Neural cell (in vitro differentiated cells): ENCODE measurements around the gene GPR15LG. TPM values are rescaled to one million over a fixed set of nuclear protein-coding genes. Genes with fewer than 3 reads are reported as not detected.

Source experiments
- H2AFZ ChIP-seq: fragments of 200-600, 300-800 bp; sonication (generic), shearing (Covaris generic); 2 replicates; pipeline ENCODE4 v1.6.0; 2014; ENCODE audit warnings: low read depth, mild to moderate bottlenecking, antibody characterized with exemption, low read length, moderate library complexity
- H3F3A ChIP-seq: fragments of 200-600 bp; shearing (Covaris generic); 2 replicates; pipeline ENCODE4 v1.6.1; 2016; ENCODE audit warnings: mild to moderate bottlenecking, moderate library complexity, mixed read lengths, antibody characterized with exemption, low read length; ENCODE audit not compliant: insufficient read depth, poor library complexity, severe bottlenecking
- H3K27ac ChIP-seq: fragments of 200-600, 300-800 bp; sonication (generic), shearing (Covaris generic); 2 replicates; pipeline ENCODE4 v1.5.1; 2014; ENCODE audit warnings: mild to moderate bottlenecking, low read length, moderate library complexity
- H3K27me3 ChIP-seq: fragments of 300-800, 200-600 bp; sonication (generic), shearing (Covaris generic); 2 replicates; pipeline ENCODE4 v1.6.0; 2014; ENCODE audit warnings: mild to moderate bottlenecking, low read depth, low read length, moderate library complexity; ENCODE audit not compliant: insufficient read depth
- H3K36me3 ChIP-seq: fragments of 300-800, 200-600 bp; sonication (generic), shearing (Covaris generic); 2 replicates; pipeline ENCODE4 v1.5.1; 2014; ENCODE audit warnings: mild to moderate bottlenecking, antibody characterized with exemption, low read length, moderate library complexity; ENCODE audit not compliant: insufficient read depth
- H3K4me2 ChIP-seq: fragments of 300-800, 200-600 bp; sonication (generic), shearing (Covaris generic); 2 replicates; pipeline ENCODE4 v1.6.0; 2014; ENCODE audit warnings: mild to moderate bottlenecking, low read length
- H3K4me3 ChIP-seq: fragments of 300-800, 200-600 bp; sonication (generic), shearing (Covaris generic); 2 replicates; pipeline ENCODE4 v1.5.1; 2014; ENCODE audit warnings: mild to moderate bottlenecking, low read length, moderate library complexity
- H3K79me2 ChIP-seq: fragments of 200-600 bp; shearing (Covaris generic); replicated peaks from 2 replicates; pipeline ENCODE4 v1.6.0; 2014; ENCODE audit warnings: mild to moderate bottlenecking, low read length, moderate library complexity; ENCODE audit not compliant: insufficient read depth
- H3K9ac ChIP-seq: fragments of 300-800, 200-600 bp; sonication (generic), shearing (Covaris generic); 2 replicates; pipeline ENCODE4 v1.6.1; 2016; ENCODE audit warnings: mild to moderate bottlenecking, low read length, mixed read lengths
- H3K9me2 ChIP-seq: fragments of 200-600 bp; shearing (Covaris generic); 2 replicates; pipeline ENCODE4 v1.6.1; 2016; ENCODE audit warnings: mild to moderate bottlenecking, low read length, mixed read lengths; ENCODE audit not compliant: insufficient read depth
- H3K9me3 ChIP-seq: fragments of 200-600, 300-800 bp; sonication (generic), shearing (Covaris generic); 2 replicates; pipeline ENCODE4 v1.6.1; 2016; ENCODE audit warnings: mild to moderate bottlenecking, mixed run types, low read length, moderate library complexity, mixed read lengths
- H4K20me1 ChIP-seq: fragments of 200-600 bp; shearing (Covaris generic); 2 replicates; pipeline ENCODE4 v1.6.1; 2016; ENCODE audit warnings: mild to moderate bottlenecking, mixed run types; ENCODE audit not compliant: insufficient read depth
- EP300 ChIP-seq: fragments of 450-650 bp; conservative IDR thresholded peaks from 2 replicates; pipeline ENCODE4 v1.6.1; 2014; ENCODE audit warnings: antibody characterized with exemption, mild to moderate bottlenecking, moderate library complexity; ENCODE audit not compliant: poor library complexity, severe bottlenecking
- EZH2 ChIP-seq: fragments of 200-600, 300-800 bp; shearing (Covaris generic), sonication (generic); IDR thresholded peaks from 2 replicates; pipeline ENCODE4 v1.6.1; 2014; ENCODE audit warnings: antibody characterized with exemption, low read length, borderline replicate concordance, mild to moderate bottlenecking; ENCODE audit not compliant: insufficient read depth, poor library complexity, severe bottlenecking
- MXI1 ChIP-seq: fragments of 450-650 bp; conservative IDR thresholded peaks from 2 replicates; pipeline ENCODE4 v1.6.1; 2014; ENCODE audit warnings: antibody characterized with exemption, mild to moderate bottlenecking; ENCODE audit not compliant: poor library complexity, severe bottlenecking
- POLR2AphosphoS5 ChIP-seq: IDR thresholded peaks from 2 replicates; pipeline ENCODE4 v1.6.1; 2012
- RAD21 ChIP-seq: fragments of 450-650 bp; conservative IDR thresholded peaks from 2 replicates; pipeline ENCODE4 v1.6.1; 2014; ENCODE audit warnings: antibody characterized with exemption, mild to moderate bottlenecking, moderate library complexity
- REST ChIP-seq: IDR thresholded peaks from 2 replicates; pipeline ENCODE4 v1.6.1; 2012; ENCODE audit warnings: borderline replicate concordance
- TAF1 ChIP-seq: IDR thresholded peaks from 2 replicates; pipeline ENCODE4 v1.6.1; 2012; ENCODE audit warnings: low read depth
- polyA plus RNA-seq: library from polyadenylated mRNA; depleted of rRNA; stranded (reverse); fragments of >200 nt; gene quantifications from 2 replicates; pipeline ENCODE4 v1.2.3, GENCODE V29; 2014
- TF ChIP-seq, protein P1 (sequence below): fragments of 450-650 bp; IDR thresholded peaks from 2 replicates; pipeline ENCODE4 v1.5.1; 2014; ENCODE audit warnings: antibody characterized with exemption, mild to moderate bottlenecking, moderate library complexity; ENCODE audit not compliant: poor library complexity, severe bottlenecking

GPR15LG gene
- polyA plus RNA-seq, 1 donor from 2014 or later, result not detected

- H3K36me3 ChIP-seq, result no peaks in the 10 kb centered on the region
Observed at GRCh38 chr10:84234479-84234878, 60.9 kb downstream of the GPR15LG start.

More at GRCh38 chr10:84234479-84234878, 60.9 kb downstream of the GPR15LG start:
- Histone ChIP-seq H3K27me3 (no peaks in the 10 kb centered on the region), H3K4me3 (no peak overlapping the region), H3F3A (no peaks in the 10 kb centered on the region), H4K20me1 (no peaks in the 10 kb centered on the region), H3K9me3 (no peaks in the 10 kb centered on the region), H3K4me2 (no peak overlapping the region), H3K79me2 (no peaks in the 10 kb centered on the region), H2AFZ (no peak overlapping the region), H3K9ac (no peak overlapping the region), H3K9me2 (no peaks in the 10 kb centered on the region), H3K27ac (no peak overlapping the region)
- TF ChIP-seq TAF1 (no peak), EP300 (no peak), RAD21 (no peak), REST (no peak), MXI1 (no peak), EZH2 (no peak), POLR2AphosphoS5 (no peak)
- TF ChIP-seq, protein P1, sequence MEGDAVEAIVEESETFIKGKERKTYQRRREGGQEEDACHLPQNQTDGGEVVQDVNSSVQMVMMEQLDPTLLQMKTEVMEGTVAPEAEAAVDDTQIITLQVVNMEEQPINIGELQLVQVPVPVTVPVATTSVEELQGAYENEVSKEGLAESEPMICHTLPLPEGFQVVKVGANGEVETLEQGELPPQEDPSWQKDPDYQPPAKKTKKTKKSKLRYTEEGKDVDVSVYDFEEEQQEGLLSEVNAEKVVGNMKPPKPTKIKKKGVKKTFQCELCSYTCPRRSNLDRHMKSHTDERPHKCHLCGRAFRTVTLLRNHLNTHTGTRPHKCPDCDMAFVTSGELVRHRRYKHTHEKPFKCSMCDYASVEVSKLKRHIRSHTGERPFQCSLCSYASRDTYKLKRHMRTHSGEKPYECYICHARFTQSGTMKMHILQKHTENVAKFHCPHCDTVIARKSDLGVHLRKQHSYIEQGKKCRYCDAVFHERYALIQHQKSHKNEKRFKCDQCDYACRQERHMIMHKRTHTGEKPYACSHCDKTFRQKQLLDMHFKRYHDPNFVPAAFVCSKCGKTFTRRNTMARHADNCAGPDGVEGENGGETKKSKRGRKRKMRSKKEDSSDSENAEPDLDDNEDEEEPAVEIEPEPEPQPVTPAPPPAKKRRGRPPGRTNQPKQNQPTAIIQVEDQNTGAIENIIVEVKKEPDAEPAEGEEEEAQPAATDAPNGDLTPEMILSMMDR, result no peak

Other genes with a start within 250 kb of the GPR15LG start
- gene GHITM, start 34.3 kb upstream of the GPR15LG start, polyA plus RNA-seq, result 280 and 306 TPM in 2 replicates
- 1.9 and 3.3 TPM in 2 replicates for gene CDHR1, start 20.7 kb downstream of the GPR15LG start, polyA plus RNA-seq
- gene LRIT2, start 51.7 kb downstream of the GPR15LG start, polyA plus RNA-seq, result not detected in 2 replicates
- not detected in 2 replicates for gene LRIT1, start 67.7 kb downstream of the GPR15LG start, polyA plus RNA-seq
- not detected in 2 replicates for gene RGR, start 71.3 kb downstream of the GPR15LG start, polyA plus RNA-seq
- gene CCSER2, start 154.8 kb downstream of the GPR15LG start, polyA plus RNA-seq, result 35.1 and 38.3 TPM in 2 replicates